Posterior cingulate gyrus (tissue), 11 donors: ENCODE results near the gene GM2A.
"Not testable (repeated sequence)": the region's sequence is repeated elsewhere in the genome, so short reads cannot be mapped to it uniquely, and the experiment has no call there.

Experiments
- DNase-seq, 10 donors: peaks; one replicate each; pipeline versions ENCODE4 v3.0.0 to v3.0.0-alpha.2; 2020 to 2021; ENCODE audit warnings: mixed read lengths in 3 of 10
- intact Hi-C: fragments of 100-400 bp; cut with DNase I; formaldehyde crosslinking; loops from one replicate; pipeline ENCODE4 v1.15.1; 2023

GM2A gene

GRCh38 chr5:151225475-151225874 lies 27.5 kb upstream of the GM2A start:
- no peak for DNase-seq
- intact Hi-C loops: no loop called here

- intact Hi-C loops: no loop called here
- DNase-seq: no peak
These were observed 25.0 kb upstream of the GM2A start for GRCh38 chr5:151227918-151228447.

GRCh38 chr5:151228986-151229385 lies 24.0 kb upstream of the GM2A start:
- intact Hi-C loops: no loop called here
- no peak for DNase-seq

- intact Hi-C loops: no loop called here
- DNase-seq: no peak
These were observed 22.8 kb upstream of the GM2A start for GRCh38 chr5:151230048-151230680.

- no peak for DNase-seq
- intact Hi-C loops: no loop called here
These were observed 21.6 kb upstream of the GM2A start for GRCh38 chr5:151231359-151231758.

GRCh38 chr5:151233616-151234085 lies 19.3 kb upstream of the GM2A start:
- intact Hi-C loops: no loop called here

GRCh38 chr5:151234476-151235238 lies 18.3 kb upstream of the GM2A start:
- intact Hi-C loops: loop anchor here (5.0 kb wide), 1 partner anchor 107 kb away; no protein-coding TSS in a partner anchor
- peak in 2 of 10 donors; percentile 63 to 83 for DNase-seq

More at GRCh38 chr5:151233616-151234085, 19.3 kb upstream of the GM2A start:
- DNase-seq: no peak

- intact Hi-C loops: loop anchor here (5.0 kb wide), 1 partner anchor 108 kb away; no protein-coding TSS in a partner anchor
- not testable (repeated sequence) for DNase-seq
These were observed 17.8 kb upstream of the GM2A start for GRCh38 chr5:151235239-151235571.

- DNase-seq: no peak
- intact Hi-C loops: loop anchor here (5.0 kb wide), 1 partner anchor 110 kb away; no protein-coding TSS in a partner anchor
These were observed 16.1 kb upstream of the GM2A start for GRCh38 chr5:151236888-151237287.

- intact Hi-C loops: loop anchor here (5.0 kb wide), 1 partner anchor 110 kb away; no protein-coding TSS in a partner anchor
- DNase-seq: no peak
These were observed 15.3 kb upstream of the GM2A start for GRCh38 chr5:151237685-151238084.

GRCh38 chr5:151238303-151238741 lies 14.7 kb upstream of the GM2A start:
- peak in 2 of 10 donors; percentile 63 to 67 for DNase-seq
- intact Hi-C loops: loop anchor here (5.0 kb wide), 1 partner anchor 111 kb away; no protein-coding TSS in a partner anchor

- intact Hi-C loops: loop anchor here (5.0 kb wide), 1 partner anchor 112 kb away; no protein-coding TSS in a partner anchor
- peak in 9 of 10 donors; percentile 19 to 95 (median 67) for DNase-seq
These were observed 13.6 kb upstream of the GM2A start for GRCh38 chr5:151239237-151239861.

- intact Hi-C loops, DNase-seq: not testable (repeated sequence)
These were observed 12.6 kb upstream of the GM2A start for GRCh38 chr5:151240268-151240835.

- intact Hi-C loops: no loop called here
- DNase-seq: no peak
These were observed 11.9 kb upstream of the GM2A start for GRCh38 chr5:151240924-151241635.

- no peak for DNase-seq
- intact Hi-C loops: no loop called here
These were observed 9.9 kb upstream of the GM2A start for GRCh38 chr5:151243127-151243526.

GRCh38 chr5:151243564-151243963 lies 9.4 kb upstream of the GM2A start:
- intact Hi-C loops: no loop called here
- no peak for DNase-seq

GRCh38 chr5:151244206-151244605 lies 8.8 kb upstream of the GM2A start:
- intact Hi-C loops: no loop called here

GRCh38 chr5:151245680-151246219 lies 7.2 kb upstream of the GM2A start:
- intact Hi-C loops: no loop called here
- DNase-seq: no peak

More at GRCh38 chr5:151244206-151244605, 8.8 kb upstream of the GM2A start:
- DNase-seq: peak in 1 of 10 donors; percentile 40

GRCh38 chr5:151248651-151249050 lies 4.3 kb upstream of the GM2A start:
- intact Hi-C loops: no loop called here

More at GRCh38 chr5:151248651-151249050, 4.3 kb upstream of the GM2A start:
- no peak for DNase-seq
